Lower leg skin (tissue), 3 donors: ENCODE results near the gene THYN1.

Source experiments
- POLR2A ChIP-seq, 2 donors: fragments of 450-650 bp; IDR thresholded peaks; one replicate each; pipeline ENCODE4 v1.6.1; 2016 to 2017; ENCODE audit warnings: antibody characterized with exemption in 2 of 2, mild to moderate bottlenecking in 1 of 2, moderate library complexity in 1 of 2
- TF ChIP-seq, protein P1 (sequence below), 3 donors: fragments of 450-650 bp; IDR thresholded peaks; one replicate each; pipeline ENCODE4 v1.5.1; 2016; ENCODE audit warnings: antibody characterized with exemption in 3 of 3, mild to moderate bottlenecking in 3 of 3, moderate library complexity in 2 of 3

DNA sequence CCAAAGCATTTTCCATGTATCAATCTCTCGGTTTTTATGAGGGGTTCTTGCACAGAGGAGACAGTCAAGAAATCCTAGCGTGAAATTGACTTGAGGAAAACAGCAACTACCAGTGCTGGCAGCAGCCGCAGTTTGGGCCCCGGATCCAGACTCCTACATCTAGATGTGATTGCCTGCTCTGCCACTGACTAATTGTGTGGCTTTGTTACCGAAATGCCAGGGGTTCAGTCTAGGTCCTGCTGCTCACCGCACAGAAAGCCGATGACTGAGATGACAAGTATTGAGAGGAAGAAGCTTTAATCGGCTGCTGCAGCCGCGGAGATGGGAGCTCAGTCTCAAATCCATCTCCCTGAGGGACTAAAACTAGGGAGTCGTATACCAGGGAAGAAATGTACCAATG, 14.8 kb upstream of the THYN1 start:
- TF ChIP-seq, protein P1, sequence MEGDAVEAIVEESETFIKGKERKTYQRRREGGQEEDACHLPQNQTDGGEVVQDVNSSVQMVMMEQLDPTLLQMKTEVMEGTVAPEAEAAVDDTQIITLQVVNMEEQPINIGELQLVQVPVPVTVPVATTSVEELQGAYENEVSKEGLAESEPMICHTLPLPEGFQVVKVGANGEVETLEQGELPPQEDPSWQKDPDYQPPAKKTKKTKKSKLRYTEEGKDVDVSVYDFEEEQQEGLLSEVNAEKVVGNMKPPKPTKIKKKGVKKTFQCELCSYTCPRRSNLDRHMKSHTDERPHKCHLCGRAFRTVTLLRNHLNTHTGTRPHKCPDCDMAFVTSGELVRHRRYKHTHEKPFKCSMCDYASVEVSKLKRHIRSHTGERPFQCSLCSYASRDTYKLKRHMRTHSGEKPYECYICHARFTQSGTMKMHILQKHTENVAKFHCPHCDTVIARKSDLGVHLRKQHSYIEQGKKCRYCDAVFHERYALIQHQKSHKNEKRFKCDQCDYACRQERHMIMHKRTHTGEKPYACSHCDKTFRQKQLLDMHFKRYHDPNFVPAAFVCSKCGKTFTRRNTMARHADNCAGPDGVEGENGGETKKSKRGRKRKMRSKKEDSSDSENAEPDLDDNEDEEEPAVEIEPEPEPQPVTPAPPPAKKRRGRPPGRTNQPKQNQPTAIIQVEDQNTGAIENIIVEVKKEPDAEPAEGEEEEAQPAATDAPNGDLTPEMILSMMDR (IDR thresholded peaks at IDR 0.05): no peak
- no peak for TF ChIP-seq POLR2A (IDR thresholded peaks at IDR 0.05)
